GM12874 (cell line): ENCODE measurements around the gene BMPER.

Experiments
- TF ChIP-seq, protein P1 (sequence below): IDR thresholded peaks from 2 replicates; pipeline ENCODE4 v1.5.1; 2011; ENCODE audit warnings: low read depth, mild to moderate bottlenecking, control low read depth, low read length, moderate library complexity; ENCODE audit not compliant: insufficient read depth

BMPER gene

DNA sequence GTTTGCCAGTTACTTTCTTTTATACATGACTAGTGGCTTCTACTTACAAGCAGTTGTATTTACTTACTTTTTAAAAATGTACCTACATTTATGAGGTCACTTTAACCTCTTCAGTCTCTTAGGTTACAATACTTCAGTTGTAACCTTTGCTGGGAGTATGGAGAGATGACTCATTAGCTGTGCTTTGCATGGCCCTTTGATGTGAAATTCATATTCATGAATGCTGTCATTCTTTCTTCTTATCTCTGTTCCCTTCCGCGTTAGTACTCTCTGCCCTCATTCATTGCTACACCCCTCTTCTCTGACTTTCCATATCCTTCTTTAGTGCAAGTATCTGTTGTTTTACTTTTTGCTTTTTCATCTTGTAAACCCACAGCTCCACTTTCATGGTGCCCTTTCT, 164.3 kb downstream of the BMPER start:
- TF ChIP-seq, protein P1, sequence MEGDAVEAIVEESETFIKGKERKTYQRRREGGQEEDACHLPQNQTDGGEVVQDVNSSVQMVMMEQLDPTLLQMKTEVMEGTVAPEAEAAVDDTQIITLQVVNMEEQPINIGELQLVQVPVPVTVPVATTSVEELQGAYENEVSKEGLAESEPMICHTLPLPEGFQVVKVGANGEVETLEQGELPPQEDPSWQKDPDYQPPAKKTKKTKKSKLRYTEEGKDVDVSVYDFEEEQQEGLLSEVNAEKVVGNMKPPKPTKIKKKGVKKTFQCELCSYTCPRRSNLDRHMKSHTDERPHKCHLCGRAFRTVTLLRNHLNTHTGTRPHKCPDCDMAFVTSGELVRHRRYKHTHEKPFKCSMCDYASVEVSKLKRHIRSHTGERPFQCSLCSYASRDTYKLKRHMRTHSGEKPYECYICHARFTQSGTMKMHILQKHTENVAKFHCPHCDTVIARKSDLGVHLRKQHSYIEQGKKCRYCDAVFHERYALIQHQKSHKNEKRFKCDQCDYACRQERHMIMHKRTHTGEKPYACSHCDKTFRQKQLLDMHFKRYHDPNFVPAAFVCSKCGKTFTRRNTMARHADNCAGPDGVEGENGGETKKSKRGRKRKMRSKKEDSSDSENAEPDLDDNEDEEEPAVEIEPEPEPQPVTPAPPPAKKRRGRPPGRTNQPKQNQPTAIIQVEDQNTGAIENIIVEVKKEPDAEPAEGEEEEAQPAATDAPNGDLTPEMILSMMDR, result no peak

DNA sequence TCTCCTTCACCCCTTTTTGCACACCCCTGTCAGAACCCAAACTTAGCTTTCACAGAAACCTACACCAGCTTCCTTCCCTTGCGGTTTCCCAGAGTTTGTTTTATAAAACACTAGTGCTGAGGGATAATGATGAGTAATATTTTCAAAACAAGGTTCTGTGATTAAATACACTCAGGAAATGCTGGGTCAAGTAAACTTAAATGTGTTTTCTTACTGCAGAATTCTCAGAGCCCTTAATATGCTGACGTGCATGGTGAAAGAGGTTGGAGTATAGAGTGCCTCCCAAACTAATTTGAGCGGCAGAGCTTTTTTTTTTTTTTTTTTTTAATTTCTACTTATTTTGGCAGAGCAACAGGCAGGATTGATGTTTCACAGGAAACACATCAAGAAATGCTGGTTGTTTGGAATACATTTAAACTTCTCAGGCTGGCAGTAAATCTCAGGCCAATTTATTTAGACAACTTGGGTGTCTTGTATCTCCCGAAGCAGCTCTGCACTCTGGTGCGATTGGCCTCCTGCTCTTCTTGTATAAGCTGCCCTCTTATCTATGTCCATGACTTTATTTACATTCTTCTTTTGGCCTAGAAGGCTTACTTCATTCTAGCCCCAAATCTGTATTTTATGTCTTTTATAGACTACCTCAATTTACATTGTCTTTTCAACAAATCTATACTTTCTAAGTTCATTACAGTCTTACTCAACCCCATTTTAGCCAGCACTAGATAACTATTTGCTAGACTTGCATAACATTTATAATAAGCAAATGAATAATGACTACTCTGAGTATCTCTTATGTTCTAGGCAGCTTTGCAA, 165.4 kb downstream of the BMPER start:
- TF ChIP-seq, protein P1, result no peak

DNA sequence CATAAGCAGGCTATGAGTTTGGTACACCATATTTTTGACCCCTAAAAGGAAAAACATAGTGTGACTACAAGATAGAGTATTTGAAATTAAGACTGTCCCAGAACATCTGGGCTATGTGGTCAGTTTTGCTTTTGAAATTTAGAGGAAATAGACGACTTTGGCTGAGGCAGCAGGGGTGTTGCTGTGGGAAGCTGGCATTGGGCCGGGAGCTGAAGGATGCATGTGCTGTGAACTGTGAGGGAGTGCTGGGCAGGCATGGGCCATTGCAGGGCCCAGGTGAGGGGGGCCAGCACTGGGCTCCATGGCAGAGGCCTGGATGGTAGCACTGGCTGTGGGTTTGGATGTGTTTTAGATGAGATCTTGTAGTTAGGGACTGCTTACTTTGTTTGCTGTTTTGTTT, 168.3 kb downstream of the BMPER start:
- TF ChIP-seq, protein P1, result no peak

DNA sequence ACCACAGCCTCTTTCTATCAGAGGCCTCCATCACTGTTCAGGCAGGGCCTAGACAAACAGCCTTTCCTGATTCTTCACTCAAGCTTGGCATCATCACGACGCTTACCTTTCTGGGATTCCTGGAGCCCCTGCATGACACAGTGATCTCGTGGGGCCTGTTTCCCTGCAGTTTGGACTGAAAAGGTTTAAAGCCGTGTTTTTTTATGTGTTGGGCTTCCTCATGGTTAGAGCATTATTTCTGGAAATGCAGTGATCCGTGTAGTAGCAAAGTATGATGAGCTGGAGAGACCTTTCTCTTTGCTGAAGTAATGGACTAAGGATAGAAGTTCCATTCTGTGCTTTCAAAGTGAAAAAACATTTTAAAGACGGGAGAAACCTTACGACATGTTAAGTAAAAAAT, 169.1 kb downstream of the BMPER start:
- TF ChIP-seq, protein P1, result no peak

DNA sequence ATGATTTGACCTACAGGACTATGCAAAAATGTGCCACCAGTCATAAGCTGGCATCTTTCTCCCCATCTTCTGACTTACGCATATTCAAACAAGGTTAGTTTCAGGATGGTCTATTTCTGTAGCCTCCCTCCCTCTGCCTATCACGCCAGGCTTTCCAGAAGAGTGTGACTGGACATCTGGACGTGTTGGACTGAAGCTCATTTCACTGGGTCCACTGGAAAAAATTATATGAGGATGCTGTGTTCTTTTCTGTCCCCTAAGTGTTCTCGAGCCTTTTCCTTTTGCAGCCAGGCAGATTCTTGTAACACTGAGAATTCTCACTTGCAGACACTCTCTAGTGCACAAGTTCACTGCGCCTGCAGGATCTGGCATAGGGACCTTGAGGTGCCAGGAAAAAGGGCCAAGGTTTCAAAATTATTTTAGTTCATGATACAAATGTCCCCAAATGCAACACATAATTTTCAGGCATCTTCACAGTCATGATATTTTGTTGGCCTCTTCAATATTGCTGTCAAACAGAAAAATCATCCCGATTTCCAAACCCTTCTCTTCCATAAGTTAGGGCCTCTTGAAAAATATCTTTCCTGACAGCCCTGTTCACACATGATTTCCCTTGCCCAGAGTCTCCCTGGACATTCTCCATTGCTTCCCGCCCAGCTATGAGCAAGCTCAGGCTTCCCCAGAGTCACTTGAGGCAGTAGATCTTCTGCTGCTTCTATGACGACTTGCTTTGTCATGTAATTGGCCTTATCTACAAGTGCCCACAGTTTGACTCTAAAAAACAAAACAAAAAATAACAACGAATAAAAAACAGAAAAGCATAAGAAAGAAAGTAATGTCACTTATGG, 170.4 kb downstream of the BMPER start:
- TF ChIP-seq, protein P1, result no peak

DNA sequence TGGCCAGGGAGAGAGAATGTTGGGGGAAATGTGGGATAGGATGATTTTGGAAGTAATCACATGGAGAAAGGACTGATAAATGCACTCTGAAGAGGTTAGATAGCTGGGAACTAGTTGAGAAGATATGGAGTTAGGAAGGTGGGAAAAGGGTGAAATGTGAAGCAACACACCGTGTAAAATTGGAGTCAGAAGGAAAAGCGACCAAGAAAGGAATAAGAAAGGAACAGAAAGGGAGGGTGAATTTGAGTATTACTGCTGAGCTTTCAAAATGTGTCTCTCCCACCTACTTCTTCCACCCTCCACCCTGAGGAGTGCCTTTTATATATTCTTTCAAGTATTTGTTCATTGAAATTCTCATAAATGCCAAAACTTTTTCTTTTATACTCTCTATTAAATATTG, 171.8 kb downstream of the BMPER start:
- TF ChIP-seq, protein P1, result no peak

DNA sequence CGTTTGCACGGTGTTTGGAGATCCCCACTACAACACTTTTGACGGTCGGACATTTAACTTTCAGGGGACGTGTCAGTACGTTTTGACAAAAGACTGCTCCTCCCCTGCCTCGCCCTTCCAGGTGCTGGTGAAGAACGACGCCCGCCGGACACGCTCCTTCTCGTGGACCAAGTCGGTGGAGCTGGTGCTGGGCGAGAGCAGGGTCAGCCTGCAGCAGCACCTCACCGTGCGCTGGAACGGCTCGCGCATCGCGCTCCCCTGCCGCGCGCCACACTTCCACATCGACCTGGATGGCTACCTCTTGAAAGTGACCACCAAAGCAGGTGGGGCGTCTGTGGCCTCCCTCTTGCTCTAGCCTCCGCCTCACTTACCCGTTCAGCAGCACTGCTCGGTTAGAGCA, 173.5 kb downstream of the BMPER start:
- TF ChIP-seq, protein P1, result no peak
